H9 (cell line): ENCODE data around the gene CARD11. TPM values are rescaled to one million over a fixed set of nuclear protein-coding genes. Genes with fewer than 3 reads are reported as not detected.

Source experiments
- DNase-seq: peaks from one replicate; pipeline ENCODE4 v3.0.0-alpha.2; 2017
- H2AFZ ChIP-seq: one replicate; pipeline ENCODE4 v1.6.1; 2013; ENCODE audit warnings: mild to moderate bottlenecking, low read length, control low read depth, moderate library complexity
- H2AK5ac ChIP-seq: 2 replicates; pipeline ENCODE4 v1.6.1; 2013; ENCODE audit warnings: low read length, control low read depth, mixed read lengths; ENCODE audit not compliant: insufficient read length
- H2BK120ac ChIP-seq: one replicate; pipeline ENCODE4 v1.6.1; 2013; ENCODE audit warnings: low read depth, mild to moderate bottlenecking, low read length, control low read depth, inconsistent platforms; ENCODE audit not compliant: poor library complexity, severe bottlenecking
- H2BK12ac ChIP-seq: 2 replicates; pipeline ENCODE4 v1.6.1; 2013; ENCODE audit warnings: low read length, control low read depth, mixed read lengths, low read depth; ENCODE audit not compliant: insufficient read length
- H2BK15ac ChIP-seq: 2 replicates; pipeline ENCODE4 v1.6.1; 2013; ENCODE audit warnings: low read depth, low read length, control low read depth
- H2BK20ac ChIP-seq: one replicate; pipeline ENCODE4 v1.6.1; 2013; ENCODE audit warnings: low read depth, mild to moderate bottlenecking, low read length, control low read depth, inconsistent platforms; ENCODE audit not compliant: poor library complexity, severe bottlenecking
- H2BK5ac ChIP-seq: 2 replicates; pipeline ENCODE4 v1.6.1; 2013; ENCODE audit warnings: low read length, control low read depth, mixed read lengths; ENCODE audit not compliant: insufficient read length
- H3K14ac ChIP-seq: 2 replicates; pipeline ENCODE4 v1.6.1; 2013; ENCODE audit warnings: low read length, control low read depth; ENCODE audit not compliant: insufficient read depth
- H3K18ac ChIP-seq: 2 replicates; pipeline ENCODE4 v1.6.1; 2013; ENCODE audit warnings: low read depth, mild to moderate bottlenecking, mixed read lengths, low read length, control low read depth; ENCODE audit not compliant: insufficient read length
- H3K23ac ChIP-seq: 2 replicates; pipeline ENCODE4 v1.6.1; 2013; ENCODE audit warnings: low read length, control low read depth, mixed read lengths, low read depth; ENCODE audit not compliant: insufficient read length
- H3K23me2 ChIP-seq: 2 replicates; pipeline ENCODE4 v1.6.1; 2013; ENCODE audit warnings: low read depth, mild to moderate bottlenecking, mixed read lengths, low read length, control low read depth; ENCODE audit not compliant: insufficient read length, poor library complexity, severe bottlenecking
- H3K27ac ChIP-seq: 2 replicates; pipeline ENCODE4 v1.5.1; 2013; ENCODE audit warnings: low read length, control low read depth, mixed read lengths, low read depth; ENCODE audit not compliant: insufficient read length
- H3K27me3 ChIP-seq: 2 replicates; pipeline ENCODE4 v1.6.1; 2013; ENCODE audit warnings: low read length, control low read depth, inconsistent platforms; ENCODE audit not compliant: insufficient read depth
- H3K4ac ChIP-seq: 2 replicates; pipeline ENCODE4 v1.6.1; 2013; ENCODE audit warnings: low read depth, mild to moderate bottlenecking, control low read depth, inconsistent platforms, low read length, moderate library complexity
- H3K4me1 ChIP-seq: 2 replicates; pipeline ENCODE4 v1.6.1; 2013; ENCODE audit warnings: low read length, control low read depth, inconsistent platforms; ENCODE audit not compliant: insufficient read depth
- H3K4me2 ChIP-seq: 2 replicates; pipeline ENCODE4 v1.6.1; 2013; ENCODE audit warnings: low read length, control low read depth, mixed read lengths; ENCODE audit not compliant: insufficient read length, insufficient read depth
- H3K56ac ChIP-seq: 2 replicates; pipeline ENCODE4 v1.6.1; 2013; ENCODE audit warnings: low read depth, mild to moderate bottlenecking, mixed read lengths, low read length, control low read depth; ENCODE audit not compliant: insufficient read length
- H3K79me1 ChIP-seq: 2 replicates; pipeline ENCODE4 v1.6.1; 2013; ENCODE audit warnings: low read depth, mild to moderate bottlenecking, moderate library complexity, low read length, control low read depth, inconsistent platforms; ENCODE audit not compliant: insufficient read depth, poor library complexity, severe bottlenecking
- H3K79me2 ChIP-seq: 2 replicates; pipeline ENCODE4 v1.6.1; 2013; ENCODE audit warnings: low read length, control low read depth, inconsistent platforms; ENCODE audit not compliant: insufficient read depth
- H3K9ac ChIP-seq: 2 replicates; pipeline ENCODE4 v1.6.1; 2013; ENCODE audit warnings: low read length, control low read depth, mixed read lengths; ENCODE audit not compliant: insufficient read length; ENCODE audit errors: extremely low read depth
- H3K9me3 ChIP-seq: one replicate; pipeline ENCODE4 v1.6.1; 2013; ENCODE audit warnings: low read depth, low read length, inconsistent platforms; ENCODE audit not compliant: control insufficient read depth
- H3T11ph ChIP-seq: one replicate; pipeline ENCODE4 v1.6.1; 2013; ENCODE audit warnings: mild to moderate bottlenecking, low read length, control low read depth, inconsistent platforms
- H4K20me1 ChIP-seq: one replicate; pipeline ENCODE4 v1.6.1; 2013; ENCODE audit not compliant: control insufficient read depth, insufficient read length, insufficient read depth
- H4K5ac ChIP-seq: 2 replicates; pipeline ENCODE4 v1.6.1; 2013; ENCODE audit warnings: low read depth, mild to moderate bottlenecking, mixed read lengths, low read length, control low read depth; ENCODE audit not compliant: insufficient read length
- H4K8ac ChIP-seq: replicated peaks from 2 replicates; pipeline ENCODE4 v1.6.1; 2013; ENCODE audit warnings: low read length, control low read depth, mixed read lengths, low read depth; ENCODE audit not compliant: insufficient read length
- H4K91ac ChIP-seq: 2 replicates; pipeline ENCODE4 v1.6.1; 2013; ENCODE audit warnings: low read depth, mild to moderate bottlenecking, moderate library complexity, mixed read lengths, low read length, control low read depth; ENCODE audit not compliant: insufficient read length
- H3K27ac Mint-ChIP-seq, 3 experiments: 2 replicates in 2 of 3; 3 replicates in 1 of 3; pipeline ENCODE4 v1.8.0; 2020 to 2021; ENCODE audit warnings: mixed read lengths in 3 of 3, mild to moderate bottlenecking in 1 of 3, moderate library complexity in 1 of 3
- H3K27me3 Mint-ChIP-seq: 2 replicates; pipeline ENCODE4 v1.8.0; 2021; ENCODE audit warnings: low read depth, mild to moderate bottlenecking, moderate library complexity, mixed read lengths
- H3K36me3 Mint-ChIP-seq, 3 experiments: 2 replicates in 2 of 3; 3 replicates in 1 of 3; pipeline ENCODE4 v1.8.0; 2020 to 2021; ENCODE audit warnings: low read depth in 3 of 3, mixed read lengths in 3 of 3; ENCODE audit not compliant: insufficient read depth in 1 of 3
- H3K4me1 Mint-ChIP-seq, 2 experiments: 2 replicates each; pipeline ENCODE4 v1.8.0; 2020; ENCODE audit warnings: mixed read lengths in 2 of 2
- H3K4me3 Mint-ChIP-seq, 2 experiments: 2 replicates in 1 of 2; 3 replicates in 1 of 2; pipeline ENCODE4 v1.8.0; 2020 to 2021; ENCODE audit warnings: mild to moderate bottlenecking in 2 of 2, mixed read lengths in 2 of 2, moderate library complexity in 1 of 2
- H3K9me3 Mint-ChIP-seq, 2 experiments: 2 replicates in 1 of 2; 3 replicates in 1 of 2; pipeline ENCODE4 v1.8.0; 2020; ENCODE audit warnings: mild to moderate bottlenecking in 2 of 2, mixed read lengths in 2 of 2, moderate library complexity in 1 of 2
- CTCF ChIP-seq: fragments of 200-600 bp; sonication (generic); conservative IDR thresholded peaks from 3 replicates; pipeline ENCODE4 v1.8.0; 2021; ENCODE audit warnings: antibody characterized with exemption, mild to moderate bottlenecking
- WGBS: extraction: QIAGEN DNeasy Blood & Tissue Kit; methylation state at CpG from one replicate; pipeline ENCODE4 v1.1.7; 2013; ENCODE audit warnings: missing lambda C conversion rate, low lambda C conversion rate, mixed read lengths; ENCODE audit not compliant: insufficient read length; ENCODE audit errors: extremely low coverage; 5-methylcytosine and 5-hydroxymethylcytosine counted together
- total RNA-seq: library from RNA; stranded (reverse); gene quantifications from 2 replicates; pipeline ENCODE4 v1.2.1, GENCODE V29; 2021

CARD11 gene
- total RNA-seq, 1 experiment from 2014 or later = 20.0 TPM

- Histone ChIP-seq H3K4me2 (no peak overlapping the region), H4K8ac (no peak overlapping the region), H3K27ac (no peak overlapping the region)
Observed at GRCh38 chr7:2938514-2939192, 105.0 kb downstream of the CARD11 start.

More at GRCh38 chr7:2938514-2939192, 105.0 kb downstream of the CARD11 start:
- Mint-ChIP-seq H3K9me3 (no peaks in the 10 kb centered on the region), H3K36me3 (peaks cover 0 to 21% (median 4%) of the 10 kb centered on the region in 3 experiments; a peak in 5 of 7 replicates), H3K27me3 (no peaks in the 10 kb centered on the region), H3K4me3 (no peak overlapping the region), H3K27ac (peak overlapping the region; percentile 11 to 62 (median 44); a peak in 4 of 7 replicates), H3K4me1 (peaks cover 3 to 9% of the 10 kb centered on the region in 2 experiments)
- H3K4ac ChIP-seq = no peak overlapping the region
- H2BK120ac ChIP-seq = no peak overlapping the region
- no peak overlapping the region for H2BK20ac ChIP-seq
- H3K4me1 ChIP-seq = no peaks in the 10 kb centered on the region
- WGBS = no CpG with 5 or more reads among the region's 19 CpGs
- no peak overlapping the region for H2AK5ac ChIP-seq
- no peaks in the 10 kb centered on the region for H3K79me1 ChIP-seq
- H3K9me3 ChIP-seq = no peaks in the 10 kb centered on the region
- DNase-seq = peak; percentile 25
- no peak overlapping the region for H4K5ac ChIP-seq
- no peak overlapping the region for H4K91ac ChIP-seq
- H2BK12ac ChIP-seq = no peak overlapping the region
- no peaks in the 10 kb centered on the region for H3K23me2 ChIP-seq
- H3K14ac ChIP-seq = no peak overlapping the region
- H2BK15ac ChIP-seq = no peak overlapping the region
- H3K9ac ChIP-seq = no peak overlapping the region
- no peaks in the 10 kb centered on the region for H4K20me1 ChIP-seq
- H3T11ph ChIP-seq = no peak overlapping the region
- no peak overlapping the region for H3K18ac ChIP-seq
- no peak overlapping the region for H2AFZ ChIP-seq
- no peak overlapping the region for H3K23ac ChIP-seq
- no peak for TF ChIP-seq CTCF
- H3K27me3 ChIP-seq = no peaks in the 10 kb centered on the region
- H3K56ac ChIP-seq = no peak overlapping the region
- H3K79me2 ChIP-seq = no peaks in the 10 kb centered on the region
- H2BK5ac ChIP-seq = no peak overlapping the region
